OCI-LY7 (cell line): ENCODE data around the gene CTDSPL.

Experiments used
- CTCF ChIP-seq: fragments of 200-600 bp; sonication (generic); conservative IDR thresholded peaks from 2 replicates; pipeline ENCODE4 v1.5.1; 2014; ENCODE audit warnings: mild to moderate bottlenecking, antibody characterized with exemption, low read length, moderate library complexity, mixed read lengths
- EZH2phosphoT487 ChIP-seq: fragments of 200-600 bp; sonication (generic); IDR thresholded peaks from 2 replicates; pipeline ENCODE4 v1.6.1; 2018; ENCODE audit warnings: low read depth, borderline replicate concordance, mild to moderate bottlenecking, mixed run types, antibody characterized with exemption, low read length, moderate library complexity, mixed read lengths

GRCh38 chr3:38016847-38017444 lies 155.3 kb downstream of the CTDSPL start:
- TF ChIP-seq CTCF (no peak), EZH2phosphoT487 (no peak)
